ENCODE data around the gene CEP350. TPM values are rescaled to one million over a fixed set of nuclear protein-coding genes. Genes with fewer than 3 reads are reported as not detected.
"Not testable (repeated sequence)": the region's sequence is repeated elsewhere in the genome, so short reads cannot be mapped to it uniquely, and the experiment has no call there.

CEP350 gene
- total RNA-seq, 1 donor from 2014 or later = 110 TPM

- no peak for DNase-seq
Measured at GRCh38 chr1:180130651-180131050, 176.0 kb downstream of the CEP350 start.

- DNase-seq = no peak
Measured at GRCh38 chr1:180131510-180131909, 176.9 kb downstream of the CEP350 start.

DNA sequence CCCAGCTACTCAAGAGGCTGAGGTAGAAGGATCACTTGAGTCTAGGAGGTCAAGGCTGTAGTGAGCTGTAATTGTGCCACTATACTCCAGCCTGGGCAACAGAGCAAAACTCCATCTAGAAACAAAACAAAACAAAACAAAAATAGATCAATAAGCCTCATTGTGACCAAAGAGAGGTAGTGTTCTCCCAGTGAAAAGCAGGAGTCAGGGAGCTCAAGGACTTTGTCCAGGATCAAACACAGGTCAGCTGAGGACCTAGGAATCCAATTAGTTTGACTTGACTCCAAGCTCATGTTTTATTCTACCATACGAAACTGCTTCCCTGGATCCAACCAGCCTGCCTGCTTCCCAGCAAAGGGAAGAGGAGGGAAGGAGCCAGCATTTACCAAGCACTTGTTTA, 178.6 kb downstream of the CEP350 start:
- no peak for DNase-seq

- not testable (repeated sequence) for DNase-seq
Measured at GRCh38 chr1:180133688-180134087, 179.1 kb downstream of the CEP350 start.

DNA sequence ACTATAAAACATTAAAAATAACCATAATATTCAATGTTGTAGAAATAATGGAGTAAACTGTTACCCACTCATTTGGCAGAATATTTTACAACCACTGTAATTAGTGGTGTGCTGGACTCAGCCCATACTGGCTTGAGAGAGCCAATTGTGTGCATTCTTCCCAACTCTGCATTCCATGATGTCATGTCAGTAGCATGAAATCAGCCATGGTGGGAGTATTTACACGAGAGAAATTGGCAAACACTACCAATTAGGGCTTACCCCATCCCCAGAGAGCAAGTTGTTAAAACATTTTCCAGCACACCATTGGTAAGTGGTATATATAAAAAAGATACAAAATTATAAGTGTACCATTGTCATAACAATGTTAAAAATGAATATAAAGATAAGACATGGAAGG, 180.9 kb downstream of the CEP350 start:
- no peak for DNase-seq

DNA sequence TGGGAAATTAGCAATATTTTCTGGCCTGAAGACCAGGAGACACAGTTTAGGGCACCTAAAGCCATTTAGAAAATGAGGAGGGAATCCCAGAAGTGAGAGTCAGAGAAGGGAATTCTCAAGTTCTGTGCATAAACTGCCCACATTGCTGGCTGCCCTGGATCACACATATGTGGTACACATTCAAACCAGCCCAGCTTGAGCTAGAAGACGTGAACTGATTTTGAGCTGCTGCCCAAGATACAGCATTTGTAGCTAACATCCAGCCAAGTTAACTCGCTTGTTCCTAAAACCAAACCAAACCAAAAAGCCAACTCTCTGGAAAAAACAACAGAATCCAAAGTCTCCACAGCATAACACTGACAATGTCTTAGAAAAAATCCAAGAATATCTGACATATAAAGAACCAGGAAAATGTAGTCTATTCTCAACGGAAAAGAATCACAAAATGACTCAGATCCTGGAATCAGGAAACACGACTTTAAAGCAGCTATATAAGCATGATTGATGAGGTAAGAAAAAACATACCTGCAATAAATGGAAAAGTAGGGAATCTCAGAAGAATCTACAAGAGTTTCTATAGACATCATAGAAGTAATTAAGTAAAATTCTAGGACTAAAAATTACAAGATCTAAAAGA, 181.8 kb downstream of the CEP350 start:
- no peak for DNase-seq

DNA sequence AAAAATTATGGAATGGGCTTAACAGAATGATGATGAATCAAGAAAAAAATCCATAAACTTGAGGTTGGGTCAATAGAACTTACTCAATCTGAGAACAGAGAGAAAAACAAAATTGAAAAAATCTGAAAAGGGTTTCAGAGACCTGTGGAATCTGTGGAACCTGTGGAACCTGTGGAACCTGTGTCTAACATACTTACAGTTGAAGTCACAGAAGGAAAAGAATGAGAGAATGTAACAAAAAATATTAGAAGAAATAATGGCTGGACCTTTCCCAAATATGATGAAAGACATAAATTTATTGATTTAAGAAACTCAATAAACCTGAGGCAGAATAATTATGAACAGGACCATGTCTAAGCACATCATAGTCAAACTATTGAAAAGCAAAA, 182.4 kb downstream of the CEP350 start:
- DNase-seq = no peak

DNA sequence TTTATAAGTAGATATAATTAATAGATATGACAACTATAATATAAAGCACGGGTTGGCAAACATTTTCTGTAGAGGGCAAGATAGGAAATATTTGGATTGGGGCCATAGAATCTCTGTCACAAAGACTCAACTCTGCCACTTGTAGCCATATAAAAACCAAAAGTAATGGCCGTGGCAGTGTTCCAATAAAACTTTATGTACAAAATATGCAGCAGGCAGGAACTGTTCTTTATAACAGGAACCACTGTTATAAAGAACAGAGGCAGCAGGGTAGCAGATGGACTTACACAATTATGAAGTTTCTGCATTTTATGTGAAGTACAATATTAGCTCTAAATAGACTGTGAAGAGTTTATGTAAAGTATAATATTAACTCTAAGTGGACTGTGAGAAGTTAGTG, 183.2 kb downstream of the CEP350 start:
- no peak for DNase-seq

GRCh38 chr1:180141381-180141934, 186.8 kb downstream of the CEP350 start:
- DNase-seq = no peak

- no peak for DNase-seq
Measured at GRCh38 chr1:180143359-180143758, 188.7 kb downstream of the CEP350 start.

- DNase-seq = no peak
Measured at GRCh38 chr1:180144659-180145357, 190.2 kb downstream of the CEP350 start.

GRCh38 chr1:180145446-180145845, 190.8 kb downstream of the CEP350 start:
- DNase-seq = no peak

DNA sequence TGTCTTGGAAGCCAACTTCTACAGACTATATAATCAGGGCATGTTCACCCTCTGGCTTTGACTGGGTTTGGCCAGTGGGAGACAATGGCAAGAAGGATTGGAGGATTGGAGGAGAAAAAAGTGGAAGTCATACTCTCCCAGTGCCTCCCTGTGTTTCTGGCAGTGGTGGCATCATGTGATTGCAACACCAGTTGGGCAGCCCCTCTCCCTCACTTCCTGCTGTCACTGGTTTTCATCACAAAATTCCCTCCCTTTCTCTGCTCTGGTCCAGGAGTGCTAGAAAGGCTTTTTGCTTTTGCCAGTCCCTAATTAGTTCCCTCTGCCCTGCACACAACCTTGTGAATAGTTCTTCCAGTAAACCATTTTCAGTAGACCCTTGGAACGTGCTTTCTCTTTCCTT, 196.4 kb downstream of the CEP350 start:
- no peak for DNase-seq

GRCh38 chr1:180151508-180151907, 196.9 kb downstream of the CEP350 start:
- no peak for DNase-seq

GRCh38 chr1:180152588-180152987, 198.0 kb downstream of the CEP350 start:
- no peak for DNase-seq

- DNase-seq = no peak
Measured at GRCh38 chr1:180153032-180153431, 198.4 kb downstream of the CEP350 start.

DNA sequence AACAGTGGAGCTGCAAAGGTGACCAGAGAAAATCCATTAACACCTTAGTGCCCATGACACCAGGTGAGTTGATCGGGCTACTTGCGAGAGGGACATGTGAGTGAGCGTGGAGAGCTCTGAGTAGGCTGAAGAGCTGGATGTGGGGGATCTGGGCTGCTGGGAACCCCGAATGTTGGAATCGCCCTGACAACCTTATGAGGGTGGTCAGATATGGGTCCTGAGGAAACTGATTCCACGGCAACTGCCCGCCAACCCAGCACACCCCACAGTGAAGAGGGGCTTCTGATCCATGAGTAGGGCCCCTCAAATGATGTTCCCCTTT, 199.4 kb downstream of the CEP350 start:
- no peak for DNase-seq

DNA sequence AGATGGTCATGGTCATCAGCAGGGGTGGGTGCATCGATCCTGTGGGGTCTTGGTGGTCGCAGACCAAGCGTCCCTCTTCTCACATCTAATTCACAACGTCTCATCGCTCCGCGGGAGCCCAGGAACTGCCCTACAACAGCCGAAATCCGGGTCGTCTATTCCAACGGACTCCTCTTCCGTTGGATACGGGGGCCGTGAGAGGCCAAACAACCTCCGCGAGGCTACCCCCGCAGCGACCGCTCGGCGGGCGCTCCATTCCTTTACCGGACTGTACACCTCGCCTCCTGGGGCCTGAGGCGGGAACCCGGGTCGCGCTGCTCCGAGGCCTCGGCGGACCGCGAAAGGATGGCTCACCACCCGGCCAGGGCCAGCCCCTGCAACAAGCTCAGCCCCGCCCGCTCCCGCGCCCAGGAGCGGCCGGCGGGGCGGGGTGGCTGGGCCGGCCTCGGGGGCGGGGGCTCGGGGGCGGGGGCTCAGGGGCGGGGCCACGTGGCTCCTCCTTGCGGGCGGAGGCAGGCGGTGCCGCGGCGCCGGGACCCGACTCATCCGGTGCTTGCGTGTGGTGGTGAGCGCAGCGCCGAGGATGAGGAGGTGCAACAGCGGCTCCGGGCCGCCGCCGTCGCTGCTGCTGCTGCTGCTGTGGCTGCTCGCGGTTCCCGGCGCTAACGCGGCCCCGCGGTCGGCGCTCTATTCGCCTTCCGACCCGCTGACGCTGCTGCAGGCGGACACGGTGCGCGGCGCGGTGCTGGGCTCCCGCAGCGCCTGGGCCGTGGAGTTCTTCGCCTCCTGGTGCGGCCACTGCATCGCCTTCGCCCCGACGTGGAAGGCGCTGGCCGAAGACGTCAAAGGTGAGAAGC, 199.9 kb downstream of the CEP350 start, which contains the start of gene QSOX1:
Gene QSOX1, plus strand, starts transcription at position 545 of the 857 bp plus-strand sequence. Its CDS starts 39 bp downstream, at position 584.
- peak; percentile 93 for DNase-seq

GRCh38 chr1:180155182-180155682, 200.6 kb downstream of the CEP350 start:
- DNase-seq = peak; percentile 43

GRCh38 chr1:180156201-180156600, 201.6 kb downstream of the CEP350 start:
- DNase-seq = no peak

DNA sequence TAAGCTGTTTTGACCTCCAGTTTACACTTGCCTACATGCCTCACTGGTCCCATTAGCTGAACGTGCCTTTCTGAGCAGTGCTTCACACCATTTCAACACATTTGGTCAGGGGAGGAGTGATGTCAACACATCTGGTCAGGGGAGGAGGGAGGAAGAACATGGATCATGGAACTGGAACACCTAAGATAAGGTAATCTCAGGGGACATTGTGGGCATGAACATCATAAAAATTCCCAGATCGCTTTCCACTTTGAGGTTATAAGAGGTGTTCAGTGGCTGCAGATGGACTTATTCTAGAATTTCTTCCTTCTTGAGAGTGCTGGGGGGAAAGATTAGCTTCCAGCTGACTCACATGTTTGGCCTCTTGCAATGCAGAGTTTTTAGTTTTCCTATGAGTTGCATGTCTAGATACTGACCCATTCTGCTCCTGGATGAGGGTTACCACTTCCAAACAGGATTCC, 202.1 kb downstream of the CEP350 start:
- DNase-seq = no peak

GRCh38 chr1:180157108-180157507, 202.5 kb downstream of the CEP350 start:
- DNase-seq = no peak

Measured in tongue (tissue), 2 donors.